ENCODE measurements around the gene ATP4A. TPM values are rescaled to one million over a fixed set of nuclear protein-coding genes. Genes with fewer than 3 reads are reported as not detected.

The ATP4A gene
- polyA plus RNA-seq, 1 donor from 2014 or later: not detected

DNA sequence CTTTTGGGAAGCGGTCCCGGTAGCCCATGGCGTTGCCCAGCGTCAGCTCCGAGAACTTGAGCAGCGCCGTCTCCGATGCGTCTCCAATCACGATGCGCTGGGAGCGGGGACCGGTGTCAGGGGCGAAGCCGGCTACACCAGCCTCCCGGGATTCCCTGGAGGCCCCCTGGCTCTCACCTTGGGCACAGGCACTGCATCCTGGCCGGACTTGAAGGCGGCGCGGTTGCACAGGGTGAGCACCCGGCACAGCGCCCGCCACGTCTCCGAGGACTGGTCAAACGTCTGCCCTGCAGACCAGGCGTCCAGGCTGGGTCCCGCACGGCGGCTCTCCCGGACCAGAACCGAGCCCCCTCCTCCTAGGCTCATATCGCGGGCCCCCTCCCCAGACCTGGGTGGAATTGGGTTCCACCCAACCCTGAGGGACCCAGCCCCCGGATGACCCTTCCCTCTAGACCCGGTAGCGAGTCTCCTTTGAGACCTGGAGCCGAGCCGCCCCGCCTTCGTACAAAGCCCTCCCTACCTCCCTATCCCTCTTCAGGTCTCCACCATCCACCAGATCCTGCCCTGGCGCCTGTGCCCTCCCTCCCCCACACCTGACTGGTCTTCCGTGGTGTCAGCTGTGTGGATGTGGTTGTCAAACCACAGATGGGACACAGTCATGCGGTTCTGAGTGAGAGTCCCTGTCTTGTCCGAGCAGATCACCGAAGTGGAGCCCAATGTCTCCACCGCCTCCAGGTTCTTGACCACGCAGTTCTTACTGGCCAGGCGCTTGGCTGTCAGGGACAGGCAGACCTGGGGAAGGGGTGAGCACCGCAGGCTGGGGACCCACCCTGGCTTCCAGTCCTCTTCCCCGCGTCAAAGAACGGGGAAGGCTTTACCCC is 4.8 kb downstream of the ATP4A start:
- peaks cover 0 to 18% (median 15%) of the 10 kb centered on the region in 3 donors for H3K4me1 Mint-ChIP-seq
- peaks cover 2% of the 10 kb centered on the region for H3K36me3 Mint-ChIP-seq
- no peak overlapping the region for H3K27ac Mint-ChIP-seq
- peak overlapping the region in 2 of 4 donors; percentile 73 to 78 for H3K4me3 Mint-ChIP-seq
- H3K27me3 Mint-ChIP-seq: peaks cover 36% of the 10 kb centered on the region
- H3K9me3 Mint-ChIP-seq: peaks cover 0 to 2% (median 0%) of the 10 kb centered on the region in 3 donors

DNA sequence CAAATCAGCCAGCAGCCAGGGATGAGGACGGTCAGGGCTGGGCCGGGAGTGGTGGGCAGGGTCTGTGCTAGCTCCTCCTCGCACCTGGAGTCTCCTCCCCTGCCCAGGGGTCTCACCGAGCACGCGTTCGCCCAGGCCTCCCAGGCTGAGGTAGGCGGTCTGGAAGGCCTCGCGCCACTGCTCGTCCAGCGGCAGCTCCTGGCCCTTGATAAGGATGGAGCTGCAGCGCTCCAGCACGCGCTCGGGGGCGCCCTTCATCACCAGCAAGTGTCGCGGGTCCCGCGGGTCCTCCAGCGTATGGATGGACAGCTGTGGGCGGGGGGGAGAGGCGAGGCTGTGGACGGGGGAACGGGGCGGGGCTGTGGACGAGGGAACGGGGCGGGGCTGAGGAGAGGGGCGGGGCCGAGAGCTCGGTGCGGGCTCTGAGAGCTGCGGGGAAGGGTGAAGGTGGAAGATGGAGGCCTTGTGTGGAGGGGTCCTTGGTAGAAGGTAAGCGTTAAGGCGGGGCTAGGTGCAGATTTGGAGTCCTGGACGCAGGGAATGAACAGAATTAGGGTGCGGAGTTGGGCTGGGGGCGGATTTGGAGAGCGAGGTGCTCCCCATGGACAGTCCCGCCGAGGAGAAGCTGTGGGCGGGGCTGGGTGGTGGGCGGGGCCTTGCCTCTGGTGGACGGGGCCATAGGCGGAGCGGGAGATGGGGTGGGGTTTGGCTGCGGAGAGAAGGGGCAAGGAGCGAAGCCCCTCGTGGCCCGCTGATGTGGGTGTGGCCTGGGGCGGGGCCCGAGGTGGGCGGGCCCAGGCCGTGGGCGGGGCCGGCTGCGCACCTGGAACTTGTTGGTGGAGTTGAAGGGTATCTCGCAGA is 5.7 kb downstream of the ATP4A start:
- H3K4me3 Mint-ChIP-seq: peak overlapping the region in 3 of 4 donors; percentile 16 to 80 (median 61)
- peaks cover 2% of the 10 kb centered on the region for H3K36me3 Mint-ChIP-seq
- H3K27me3 Mint-ChIP-seq: peaks cover 36% of the 10 kb centered on the region
- no peak overlapping the region for H3K27ac Mint-ChIP-seq
- H3K9me3 Mint-ChIP-seq: peaks cover 0 to 2% (median 0%) of the 10 kb centered on the region in 3 donors
- H3K4me1 Mint-ChIP-seq: peaks cover 0 to 18% (median 15%) of the 10 kb centered on the region in 3 donors

DNA sequence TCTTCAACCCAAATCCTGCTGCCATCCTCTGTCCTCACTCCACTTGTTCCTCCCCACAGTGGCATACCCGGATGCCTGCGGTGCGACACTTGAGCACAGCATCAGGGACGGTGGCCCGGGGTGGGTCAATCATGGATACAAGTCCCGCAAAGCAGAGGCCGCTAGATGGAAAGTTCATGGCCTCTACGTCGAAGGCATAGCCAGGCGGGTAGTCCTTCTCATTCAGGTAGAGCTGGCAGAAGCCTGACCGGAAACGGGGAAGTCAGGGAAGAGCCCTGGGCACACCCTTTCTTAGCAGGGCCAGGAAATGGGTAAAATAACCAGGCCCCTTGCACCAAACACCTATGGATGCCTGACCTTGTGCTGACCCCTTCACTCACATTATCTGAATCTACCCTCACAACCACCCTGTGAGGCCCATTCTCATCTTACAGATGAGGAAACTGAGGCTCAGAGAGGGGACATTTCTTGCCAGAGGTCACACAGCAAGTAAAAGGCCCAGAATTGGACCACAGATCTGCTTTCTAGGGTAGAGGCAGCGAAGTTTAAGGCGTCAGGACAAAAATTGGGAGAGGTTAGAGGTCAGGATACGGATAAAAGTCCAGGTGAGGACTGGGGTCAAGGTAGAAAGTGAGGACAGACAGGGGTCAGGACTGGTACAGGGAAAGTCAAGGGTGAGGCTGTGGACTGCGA is 6.5 kb downstream of the ATP4A start:
- Mint-ChIP-seq H3K4me1 (peaks cover 0 to 18% (median 15%) of the 10 kb centered on the region in 3 donors), H3K9me3 (peaks cover 0 to 2% (median 0%) of the 10 kb centered on the region in 3 donors), H3K36me3 (peaks cover 2% of the 10 kb centered on the region), H3K27me3 (peaks cover 32% of the 10 kb centered on the region), H3K4me3 (peak overlapping the region in 2 of 4 donors; percentile 57 to 80), H3K27ac (peak overlapping the region in 1 of 3 donors; percentile 16)

DNA sequence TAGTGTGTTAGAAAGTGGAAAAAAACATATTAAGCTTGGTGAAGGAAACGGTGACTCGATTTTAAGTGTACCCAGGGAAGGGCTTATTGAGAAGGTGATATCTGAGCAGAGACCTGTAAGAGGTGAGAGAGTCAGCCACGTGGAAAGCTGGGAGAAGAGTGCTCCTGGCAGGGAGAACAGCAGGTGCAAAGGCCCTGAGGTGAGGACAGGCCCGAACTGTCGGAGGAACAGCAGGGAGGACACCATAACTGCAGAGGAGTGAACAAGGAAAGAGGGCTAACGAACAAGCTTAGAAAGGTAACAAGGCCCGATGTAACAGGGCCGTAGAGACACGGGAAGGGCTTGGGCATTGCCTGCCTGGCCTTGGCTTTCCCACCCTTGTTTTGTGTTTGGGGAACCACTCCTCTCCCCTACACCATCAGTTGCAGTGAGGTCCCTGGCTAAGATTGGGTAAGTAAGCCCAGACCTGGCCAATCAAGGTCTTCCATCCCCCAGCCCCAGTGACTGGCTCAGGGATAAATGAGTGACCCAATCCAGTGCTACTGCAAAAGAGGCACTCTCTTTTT is 7.3 kb downstream of the ATP4A start:
- H3K4me3 Mint-ChIP-seq: no peak overlapping the region

DNA sequence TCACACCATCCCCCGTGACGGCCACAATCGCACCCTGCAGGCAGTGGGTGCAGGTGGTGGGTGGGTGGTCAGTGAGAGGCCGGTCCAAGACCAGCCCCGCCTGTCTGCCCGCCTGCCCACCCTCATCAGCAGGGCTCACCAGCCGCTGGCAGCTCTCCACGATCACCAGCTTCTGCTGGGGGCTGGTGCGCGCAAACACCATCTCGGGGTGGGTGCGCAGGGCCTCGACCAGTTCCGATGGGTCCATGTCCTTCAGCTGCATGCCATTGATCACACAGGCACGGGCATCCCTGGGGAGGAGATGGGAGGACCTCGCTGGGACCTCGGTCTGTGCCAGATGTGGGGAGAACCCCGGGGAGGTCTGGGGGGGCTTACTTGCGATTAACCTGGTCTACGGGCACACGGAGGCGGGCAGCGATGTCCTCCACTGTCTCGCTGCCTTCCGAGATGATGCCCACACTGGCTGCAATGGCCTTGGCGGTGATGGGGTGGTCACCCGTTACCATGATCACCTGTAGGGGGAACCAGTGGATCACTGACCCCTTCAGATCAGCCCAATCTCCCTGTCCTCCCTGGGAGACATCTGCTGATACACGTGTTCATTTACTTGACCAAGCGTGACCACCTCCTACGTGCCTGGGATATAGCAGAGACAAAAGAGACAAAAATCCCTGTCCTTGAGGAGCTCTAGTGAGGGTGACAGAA is 8.0 kb downstream of the ATP4A start:
- Mint-ChIP-seq H3K27ac (no peak overlapping the region), H3K36me3 (peaks cover 3% of the 10 kb centered on the region), H3K4me3 (no peak overlapping the region), H3K27me3 (peaks cover 23% of the 10 kb centered on the region), H3K4me1 (peaks cover 0 to 18% (median 15%) of the 10 kb centered on the region in 3 donors), H3K9me3 (peaks cover 0 to 2% (median 0%) of the 10 kb centered on the region in 3 donors)

More for the DNA sequence above, 7.3 kb downstream of the ATP4A start:
- H3K9me3 Mint-ChIP-seq: peaks cover 0 to 2% (median 0%) of the 10 kb centered on the region in 3 donors
- H3K27ac Mint-ChIP-seq: no peak overlapping the region
- peaks cover 0 to 18% (median 15%) of the 10 kb centered on the region in 3 donors for H3K4me1 Mint-ChIP-seq
- H3K36me3 Mint-ChIP-seq: peaks cover 2% of the 10 kb centered on the region
- peaks cover 26% of the 10 kb centered on the region for H3K27me3 Mint-ChIP-seq

DNA sequence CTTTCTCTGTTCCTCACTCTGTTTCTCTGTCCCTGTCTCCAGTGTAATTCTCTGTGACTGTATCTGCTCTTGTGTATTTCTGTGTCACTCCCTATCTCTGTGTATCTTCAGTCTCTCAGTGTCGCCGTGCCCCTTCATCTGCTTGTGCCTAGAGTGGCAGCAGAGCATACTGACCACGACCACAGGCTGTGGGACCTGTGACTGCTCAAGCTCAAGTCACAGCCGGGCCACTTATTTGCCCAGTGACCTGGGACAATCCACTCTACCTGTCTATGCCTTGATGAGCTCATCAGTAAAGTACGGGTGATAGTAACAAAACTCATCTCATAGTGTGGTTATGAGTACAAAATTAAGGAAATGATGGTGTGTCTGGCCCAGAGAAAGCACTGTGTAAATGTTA is 9.4 kb downstream of the ATP4A start:
- H3K4me3 Mint-ChIP-seq: no peak overlapping the region
- peak overlapping the region in 1 of 3 donors; percentile 37 for H3K27ac Mint-ChIP-seq

DNA sequence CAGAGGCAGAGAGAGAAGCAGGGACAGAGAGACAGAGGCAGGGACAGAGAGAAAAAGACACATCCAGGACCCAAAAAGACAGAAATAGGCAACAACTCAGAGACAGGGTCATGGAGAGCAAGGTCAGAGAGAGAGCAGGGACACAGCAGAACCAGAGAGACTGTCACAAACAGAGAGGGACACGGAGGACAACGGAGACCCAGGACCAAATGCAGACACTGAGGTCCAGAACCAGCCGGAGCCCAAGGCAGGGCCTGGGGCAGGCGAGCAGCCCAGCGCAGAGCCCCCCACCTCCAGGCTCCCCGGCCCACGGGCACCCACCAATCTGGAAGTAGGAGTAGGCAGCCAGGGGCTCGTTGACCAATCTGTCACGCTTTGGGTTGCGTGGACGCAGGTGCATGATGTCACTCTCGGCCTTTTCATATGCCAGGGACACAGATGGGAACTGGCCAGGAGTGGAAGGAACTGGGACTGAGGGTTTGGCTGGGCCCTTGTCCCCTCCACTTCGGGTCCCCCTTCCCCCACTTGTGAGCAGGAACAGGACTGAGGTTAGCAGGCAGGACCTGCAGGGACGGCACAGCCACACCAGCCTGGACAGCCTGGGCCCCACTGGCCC is 10.0 kb downstream of the ATP4A start:
- Mint-ChIP-seq H3K4me3 (no peak overlapping the region), H3K4me1 (peaks cover 0 to 15% (median 12%) of the 10 kb centered on the region in 3 donors), H3K27me3 (peaks cover 8% of the 10 kb centered on the region), H3K9me3 (no peaks in the 10 kb centered on the region), H3K36me3 (peaks cover 6% of the 10 kb centered on the region), H3K27ac (peak overlapping the region in 1 of 3 donors; percentile 37)

More for the DNA sequence above, 9.4 kb downstream of the ATP4A start:
- Mint-ChIP-seq H3K27me3 (peaks cover 14% of the 10 kb centered on the region), H3K36me3 (peaks cover 6% of the 10 kb centered on the region), H3K4me1 (peaks cover 0 to 15% (median 13%) of the 10 kb centered on the region in 3 donors), H3K9me3 (peaks cover 0 to 2% (median 0%) of the 10 kb centered on the region in 3 donors)

DNA sequence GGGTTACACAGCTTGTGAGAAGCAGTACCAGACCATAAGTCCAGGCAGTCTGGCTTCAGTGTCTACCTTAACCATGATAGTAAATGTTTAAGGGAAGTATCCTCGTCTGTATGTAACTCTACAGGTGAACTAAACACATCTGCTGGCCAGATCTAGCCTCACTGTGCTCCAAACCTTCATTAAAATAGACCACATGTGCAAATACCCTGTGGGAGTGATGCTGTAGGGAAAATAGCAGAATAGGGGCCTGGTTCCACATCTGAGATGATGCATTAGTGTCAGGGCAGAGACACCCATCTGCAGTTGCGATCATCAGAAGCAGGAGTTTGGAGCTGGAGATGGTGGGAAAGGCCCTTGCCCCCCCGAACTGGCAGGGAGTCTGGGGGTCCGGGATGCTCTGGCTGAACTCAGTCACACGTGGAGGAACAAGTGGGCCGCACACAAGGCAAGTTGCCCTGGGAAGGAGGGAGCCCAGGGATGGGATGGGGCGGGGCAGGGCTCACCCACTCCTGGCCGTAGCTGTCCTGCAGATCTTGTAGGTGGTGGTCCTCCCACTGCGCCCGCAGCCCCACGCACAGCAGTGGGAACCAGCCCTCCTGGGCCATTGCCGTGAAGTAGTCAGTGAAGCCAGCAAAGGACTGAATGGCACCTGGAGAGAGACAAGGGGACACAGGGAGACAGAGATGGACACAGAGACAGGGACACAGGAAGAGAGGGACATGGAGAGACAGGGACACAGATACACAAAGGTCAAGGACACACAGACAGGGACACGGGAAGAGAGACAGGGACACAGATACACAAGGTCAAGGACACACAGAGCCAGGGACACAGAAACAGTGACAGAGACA is 10.7 kb downstream of the ATP4A start:
- peaks cover 5% of the 10 kb centered on the region for H3K27me3 Mint-ChIP-seq
- H3K36me3 Mint-ChIP-seq: peaks cover 6% of the 10 kb centered on the region
- H3K9me3 Mint-ChIP-seq: no peaks in the 10 kb centered on the region
- H3K27ac Mint-ChIP-seq: no peak overlapping the region
- H3K4me3 Mint-ChIP-seq: no peak overlapping the region
- H3K4me1 Mint-ChIP-seq: peaks cover 0 to 13% (median 12%) of the 10 kb centered on the region in 3 donors

DNA sequence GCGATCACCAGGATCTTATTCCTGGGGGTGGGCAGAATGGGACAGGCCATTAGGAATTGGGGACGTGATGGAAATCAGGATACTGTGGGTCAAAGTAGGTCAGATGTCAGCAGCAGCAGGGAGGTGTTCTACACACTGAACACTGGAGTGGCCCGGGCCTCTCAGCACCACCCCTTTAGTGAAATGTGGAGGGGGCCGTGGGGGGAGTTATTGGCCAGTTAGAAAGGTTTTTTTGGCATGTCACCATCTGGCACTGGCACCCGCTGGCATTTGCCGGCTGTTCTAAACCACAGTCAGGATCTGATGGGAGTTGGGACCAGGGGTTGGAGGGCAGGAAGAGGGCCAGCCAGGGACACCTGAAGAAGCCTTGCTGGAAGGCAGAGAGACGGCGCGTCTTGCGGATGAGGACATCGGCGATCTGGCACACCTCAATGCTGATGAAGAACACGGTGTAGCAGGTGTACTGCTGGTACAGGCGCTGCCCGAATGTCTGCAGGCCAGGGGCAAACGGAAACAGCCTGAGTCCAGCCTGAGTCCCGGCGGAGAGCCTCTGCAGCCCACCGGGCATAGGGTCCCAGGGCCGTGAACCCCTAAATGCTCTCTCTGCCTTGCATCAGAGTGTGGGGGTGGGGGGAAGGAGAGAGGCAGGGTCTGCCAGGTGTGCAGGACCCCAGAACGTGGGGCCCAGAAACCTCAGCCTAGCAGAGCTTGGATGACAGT is 12.2 kb downstream of the ATP4A start:
- Mint-ChIP-seq H3K4me1 (peaks cover 3 to 16% (median 12%) of the 10 kb centered on the region in 3 donors), H3K27ac (peak overlapping the region in 1 of 3 donors; percentile 65), H3K4me3 (no peak overlapping the region), H3K9me3 (no peaks in the 10 kb centered on the region), H3K36me3 (peaks cover 4% of the 10 kb centered on the region), H3K27me3 (peaks cover 1% of the 10 kb centered on the region)

DNA sequence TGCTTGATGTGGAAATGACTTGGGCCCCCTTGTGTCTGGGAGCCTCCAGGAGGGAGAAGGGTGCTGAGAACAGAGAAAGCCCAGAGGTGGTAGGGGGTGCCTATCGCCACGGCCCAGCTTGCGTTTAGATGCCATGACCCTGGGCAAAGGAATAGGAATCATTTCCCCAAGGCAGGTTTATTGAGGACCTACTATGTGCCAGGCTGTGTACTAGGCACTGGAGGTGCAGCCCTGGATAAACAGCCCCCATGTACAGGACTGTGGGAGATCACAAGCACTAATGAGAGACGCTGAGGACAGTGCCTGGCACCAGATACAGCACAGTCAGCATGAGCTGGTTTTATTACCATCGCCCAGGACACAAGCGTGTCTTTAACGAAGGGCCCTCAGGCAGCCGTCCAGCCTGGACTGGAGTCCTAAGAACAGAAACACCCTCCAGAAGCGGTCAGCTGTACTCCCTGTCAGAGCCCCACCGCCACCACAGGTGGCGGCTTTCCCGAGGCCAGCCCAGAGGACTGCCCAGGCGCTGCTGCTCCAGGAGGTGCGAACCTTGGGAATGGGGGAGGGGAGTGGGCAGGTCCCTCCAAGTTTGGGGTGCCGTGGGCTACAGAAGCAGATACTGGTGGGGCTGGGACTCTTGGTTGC is 13.5 kb downstream of the ATP4A start:
- Mint-ChIP-seq H3K4me1 (peaks cover 8 to 16% (median 13%) of the 10 kb centered on the region in 3 donors), H3K9me3 (no peaks in the 10 kb centered on the region), H3K27me3 (no peaks in the 10 kb centered on the region), H3K27ac (no peak overlapping the region), H3K4me3 (no peak overlapping the region), H3K36me3 (peaks cover 4% of the 10 kb centered on the region)

DNA sequence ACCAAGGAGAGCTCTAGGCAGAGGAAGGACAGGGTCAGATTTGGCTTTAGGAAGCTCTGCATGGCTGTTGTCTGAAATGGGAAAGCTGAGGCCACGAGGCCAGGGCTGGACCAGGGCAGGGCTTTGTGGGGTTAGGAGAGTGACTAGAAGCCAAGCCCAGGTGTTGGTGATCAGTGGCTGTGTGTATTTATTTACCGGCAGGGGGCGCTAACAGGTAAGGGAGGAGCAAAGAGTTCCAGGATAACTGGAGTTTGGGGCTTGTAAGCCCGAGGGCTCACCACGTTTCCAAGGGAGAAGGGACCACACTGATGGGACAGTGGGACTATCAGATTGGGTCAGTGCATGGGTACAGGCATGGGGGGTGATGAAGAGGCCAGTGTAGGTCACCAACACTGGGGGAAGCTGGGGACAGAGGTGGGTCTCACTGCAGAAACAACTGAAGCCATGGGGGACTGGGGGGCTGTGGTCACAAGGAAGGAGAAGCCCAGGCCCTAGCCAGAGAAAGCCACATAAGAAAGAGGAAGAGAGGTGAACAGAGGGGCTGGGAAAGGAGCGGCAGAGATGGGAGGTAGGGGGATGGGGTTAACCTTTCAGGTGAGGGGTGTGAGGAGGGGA is 14.2 kb downstream of the ATP4A start:
- peak overlapping the region in 2 of 4 donors; percentile 64 for H3K4me3 Mint-ChIP-seq
- peak overlapping the region in 2 of 3 donors; percentile 8 to 49 for H3K27ac Mint-ChIP-seq
- no peaks in the 10 kb centered on the region for H3K27me3 Mint-ChIP-seq
- peaks cover 15 to 21% (median 17%) of the 10 kb centered on the region in 3 donors for H3K4me1 Mint-ChIP-seq
- H3K9me3 Mint-ChIP-seq: no peaks in the 10 kb centered on the region
- peaks cover 4% of the 10 kb centered on the region for H3K36me3 Mint-ChIP-seq
